PFSK-1 (cell line): ENCODE results near the gene PIP4K2A.

Source experiments
- FOXP2 ChIP-seq: optimal IDR thresholded peaks from 2 replicates; pipeline ENCODE3; 2011; ENCODE audit warnings: borderline replicate concordance, control low read depth, inconsistent platforms; ENCODE audit not compliant: insufficient read depth; ENCODE audit errors: extremely low read length, extremely low read depth
- POLR2AphosphoS5 ChIP-seq: IDR thresholded peaks from 2 replicates; pipeline ENCODE4 v1.6.1; 2012; ENCODE audit warnings: low read depth, mild to moderate bottlenecking, control low read depth, low read length, moderate library complexity
- SIN3A ChIP-seq: IDR thresholded peaks from 2 replicates; pipeline ENCODE4 v1.6.1; 2012; ENCODE audit warnings: mild to moderate bottlenecking, low read length, moderate library complexity, borderline replicate concordance; ENCODE audit not compliant: insufficient read depth
- TAF1 ChIP-seq: IDR thresholded peaks from 2 replicates; pipeline ENCODE4 v1.6.1; 2012; ENCODE audit warnings: low read length, control low read depth, borderline replicate concordance; ENCODE audit not compliant: insufficient read depth
- TF ChIP-seq, protein P1 (sequence below), 2 experiments: IDR thresholded peaks; 2 replicates each; pipeline versions ENCODE4 v1.6.1 to v1.8.0; 2011 to 2012; ENCODE audit warnings: low read depth in 2 of 2, low read length in 2 of 2, control low read depth in 1 of 2, inconsistent platforms in 1 of 2, mild to moderate bottlenecking in 1 of 2, moderate library complexity in 1 of 2; ENCODE audit not compliant: insufficient read depth in 1 of 2

PIP4K2A gene

GRCh38 chr10:22708772-22709171 lies 5.6 kb downstream of the PIP4K2A start:
- TF ChIP-seq SIN3A = no peak
- TF ChIP-seq POLR2AphosphoS5 = no peak

DNA sequence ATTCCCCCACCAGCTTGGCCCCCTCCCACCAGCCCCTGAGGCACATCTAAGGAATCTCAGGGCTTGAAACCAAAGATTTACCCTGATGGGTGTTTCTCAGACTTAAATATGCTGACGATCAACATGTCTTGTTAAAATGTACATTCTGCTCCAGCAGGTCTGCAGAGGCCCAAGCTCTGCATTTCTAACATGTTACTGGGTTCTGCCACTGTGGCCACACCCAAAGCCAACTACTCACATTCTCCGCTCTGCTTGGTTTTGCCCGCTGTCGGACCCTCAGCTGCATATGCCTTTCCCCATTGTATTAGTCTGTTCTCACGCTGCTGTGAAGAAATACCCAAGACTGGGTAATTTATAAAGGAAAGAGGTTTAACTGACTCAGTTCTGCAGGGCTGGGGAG lies 8.9 kb downstream of the PIP4K2A start:
- TF ChIP-seq, protein P1, sequence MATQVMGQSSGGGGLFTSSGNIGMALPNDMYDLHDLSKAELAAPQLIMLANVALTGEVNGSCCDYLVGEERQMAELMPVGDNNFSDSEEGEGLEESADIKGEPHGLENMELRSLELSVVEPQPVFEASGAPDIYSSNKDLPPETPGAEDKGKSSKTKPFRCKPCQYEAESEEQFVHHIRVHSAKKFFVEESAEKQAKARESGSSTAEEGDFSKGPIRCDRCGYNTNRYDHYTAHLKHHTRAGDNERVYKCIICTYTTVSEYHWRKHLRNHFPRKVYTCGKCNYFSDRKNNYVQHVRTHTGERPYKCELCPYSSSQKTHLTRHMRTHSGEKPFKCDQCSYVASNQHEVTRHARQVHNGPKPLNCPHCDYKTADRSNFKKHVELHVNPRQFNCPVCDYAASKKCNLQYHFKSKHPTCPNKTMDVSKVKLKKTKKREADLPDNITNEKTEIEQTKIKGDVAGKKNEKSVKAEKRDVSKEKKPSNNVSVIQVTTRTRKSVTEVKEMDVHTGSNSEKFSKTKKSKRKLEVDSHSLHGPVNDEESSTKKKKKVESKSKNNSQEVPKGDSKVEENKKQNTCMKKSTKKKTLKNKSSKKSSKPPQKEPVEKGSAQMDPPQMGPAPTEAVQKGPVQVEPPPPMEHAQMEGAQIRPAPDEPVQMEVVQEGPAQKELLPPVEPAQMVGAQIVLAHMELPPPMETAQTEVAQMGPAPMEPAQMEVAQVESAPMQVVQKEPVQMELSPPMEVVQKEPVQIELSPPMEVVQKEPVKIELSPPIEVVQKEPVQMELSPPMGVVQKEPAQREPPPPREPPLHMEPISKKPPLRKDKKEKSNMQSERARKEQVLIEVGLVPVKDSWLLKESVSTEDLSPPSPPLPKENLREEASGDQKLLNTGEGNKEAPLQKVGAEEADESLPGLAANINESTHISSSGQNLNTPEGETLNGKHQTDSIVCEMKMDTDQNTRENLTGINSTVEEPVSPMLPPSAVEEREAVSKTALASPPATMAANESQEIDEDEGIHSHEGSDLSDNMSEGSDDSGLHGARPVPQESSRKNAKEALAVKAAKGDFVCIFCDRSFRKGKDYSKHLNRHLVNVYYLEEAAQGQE (IDR thresholded peaks at IDR 0.05; ENCODE audit: insufficient read depth in 1 of 2, low read depth in 2 of 2, low read length in 2 of 2) = no peak
- TF ChIP-seq POLR2AphosphoS5 (no peak), TAF1 (no peak), SIN3A (no peak)

- no peak for TF ChIP-seq TAF1
- TF ChIP-seq, protein P1 (IDR thresholded peaks at IDR 0.05; ENCODE audit: insufficient read depth in 1 of 2, low read depth in 2 of 2, low read length in 2 of 2) = no peak
- TF ChIP-seq SIN3A = no peak
- no peak for TF ChIP-seq POLR2AphosphoS5
- no peak for TF ChIP-seq FOXP2
These were observed 9.4 kb downstream of the PIP4K2A start for GRCh38 chr10:22704942-22705341.

DNA sequence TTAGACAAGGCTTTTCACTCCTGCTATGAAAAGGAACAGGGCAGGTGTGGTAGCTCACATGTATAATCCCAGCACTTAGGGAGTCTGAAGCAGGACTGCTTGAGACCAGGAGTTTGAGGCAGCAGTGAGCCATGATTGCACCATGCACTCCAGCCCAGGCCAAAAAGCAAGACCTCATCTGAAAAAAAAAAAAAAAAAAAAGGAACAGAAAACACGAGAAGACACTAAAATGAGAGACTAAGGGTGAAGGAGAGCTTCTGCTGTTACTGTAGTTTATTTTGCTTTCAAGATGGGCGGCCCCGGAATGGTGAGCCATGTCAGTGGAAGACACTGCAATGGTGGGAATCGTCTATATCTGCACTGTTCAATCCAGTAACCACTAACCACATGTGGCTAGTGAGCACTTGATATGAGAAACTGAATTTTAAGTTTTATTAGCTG lies 9.9 kb downstream of the PIP4K2A start:
- no peak for TF ChIP-seq SIN3A
- TF ChIP-seq TAF1 = no peak
- no peak for TF ChIP-seq POLR2AphosphoS5
- no peak for TF ChIP-seq FOXP2
- TF ChIP-seq, protein P1 (IDR thresholded peaks at IDR 0.05; ENCODE audit: insufficient read depth in 1 of 2, low read depth in 2 of 2, low read length in 2 of 2) = no peak

DNA sequence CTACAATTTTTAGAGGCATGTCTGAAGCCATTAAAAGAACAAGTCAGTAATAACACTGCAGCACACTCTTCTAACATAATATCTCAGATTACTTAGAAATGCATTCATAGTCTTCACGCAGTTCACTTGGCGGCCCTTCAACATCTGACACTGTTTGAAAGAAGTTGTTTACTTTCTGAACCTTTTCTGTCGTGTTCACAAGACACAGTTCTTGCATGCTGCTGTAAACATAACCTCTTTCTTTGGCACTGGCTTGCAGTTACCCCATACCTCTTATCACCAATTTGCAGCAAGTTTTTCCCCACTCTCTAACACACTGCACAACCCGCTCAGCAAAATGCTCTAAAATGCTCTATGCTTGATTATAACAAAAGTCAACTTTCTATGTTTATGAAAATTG lies 12.0 kb downstream of the PIP4K2A start:
- TF ChIP-seq, protein P1 (IDR thresholded peaks at IDR 0.05; ENCODE audit: insufficient read depth in 1 of 2, low read depth in 2 of 2, low read length in 2 of 2) = no peak
- TF ChIP-seq FOXP2 = no peak
- TF ChIP-seq TAF1 = no peak
- no peak for TF ChIP-seq SIN3A
- no peak for TF ChIP-seq POLR2AphosphoS5
